ELF-1 (cell line): ENCODE results near the gene PEX1.
"Not testable (repeated sequence)": the region's sequence is repeated elsewhere in the genome, so short reads cannot be mapped to it uniquely, and the experiment has no call there.

ENCODE experiments used
- DNase-seq: peaks from one replicate; pipeline ENCODE4 v3.0.0-alpha.2; 2016; ENCODE audit warnings: low read depth, low spot score

The PEX1 gene

GRCh38 chr7:92460510-92460909 is 67.8 kb downstream of the PEX1 start:
- no peak for DNase-seq

GRCh38 chr7:92460109-92460508 is 68.2 kb downstream of the PEX1 start:
- no peak for DNase-seq

- DNase-seq = no peak
Measured at GRCh38 chr7:92456236-92456635, 72.1 kb downstream of the PEX1 start.

- no peak for DNase-seq
Measured at GRCh38 chr7:92451645-92452044, 76.7 kb downstream of the PEX1 start.

GRCh38 chr7:92448205-92448747 is 80.0 kb downstream of the PEX1 start:
- DNase-seq = peak; percentile 61

GRCh38 chr7:92447345-92448204 is 80.7 kb downstream of the PEX1 start, which contains the start of gene GATAD1:
Gene GATAD1 (plus strand): TSS chr7:92447482. CDS start chr7:92447730, 248 bp downstream.
- DNase-seq = peak; percentile 98

- DNase-seq = no peak
Measured at GRCh38 chr7:92446869-92447344, 81.4 kb downstream of the PEX1 start.

- not testable (repeated sequence) for DNase-seq
Measured at GRCh38 chr7:92442720-92443119, 85.6 kb downstream of the PEX1 start.

- DNase-seq = peak; percentile 44
Measured at GRCh38 chr7:92437956-92438491, 90.3 kb downstream of the PEX1 start.
